ENCODE results near the gene USP3.

DNA sequence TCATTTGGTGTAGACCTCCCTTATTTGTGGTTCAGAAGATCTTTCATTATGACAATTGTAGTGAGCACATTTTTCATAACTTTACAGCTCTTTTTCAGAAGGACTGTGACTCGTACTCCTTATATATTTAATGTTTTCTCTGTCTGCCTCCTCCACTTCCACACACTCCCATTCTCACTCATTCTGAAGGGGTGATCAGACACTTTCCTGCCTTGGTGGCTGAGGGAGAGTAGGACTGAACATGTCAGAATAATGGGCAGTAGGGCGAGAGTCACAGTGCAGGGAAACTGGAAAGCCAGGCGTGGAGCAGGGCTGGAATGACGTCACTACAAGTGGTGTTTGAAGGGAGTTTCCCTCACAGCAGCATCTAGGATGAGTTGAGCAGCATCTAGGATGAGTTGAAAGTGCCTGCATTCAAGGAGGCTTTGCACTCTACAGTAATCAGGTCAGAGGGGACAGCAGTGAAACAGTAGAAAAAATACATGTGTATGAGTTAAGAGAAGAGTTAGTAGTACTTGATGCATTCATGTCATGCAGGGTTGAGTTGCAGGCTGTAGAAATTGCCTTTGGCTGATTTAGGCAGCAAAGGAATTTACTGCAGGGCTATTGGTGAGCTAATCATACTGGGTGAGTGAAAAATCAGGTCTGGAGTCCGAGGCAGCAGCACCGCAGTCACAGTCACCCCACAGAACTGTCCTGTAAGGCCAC, 56.5 kb downstream of the USP3 start:
- no peak for TF ChIP-seq RAD21 (IDR thresholded peaks at IDR 0.05; ENCODE audit: low read depth)
- TF ChIP-seq TEAD4 (IDR thresholded peaks at IDR 0.05): no peak
- TF ChIP-seq EP300 (IDR thresholded peaks at IDR 0.05; ENCODE audit: borderline replicate concordance): no peak
- TF ChIP-seq FOXM1 (IDR thresholded peaks at IDR 0.05; ENCODE audit: borderline replicate concordance, low read depth): no peak
- TF ChIP-seq TAF1 (IDR thresholded peaks at IDR 0.05; ENCODE audit: low read depth): no peak
- TF ChIP-seq CREB1 (IDR thresholded peaks at IDR 0.05; ENCODE audit: low read depth): no peak
- no peak for TF ChIP-seq ZBTB7A (IDR thresholded peaks at IDR 0.05; ENCODE audit: low read depth)
- no peak for TF ChIP-seq NFIC (IDR thresholded peaks at IDR 0.05)
- TF ChIP-seq YY1 (IDR thresholded peaks at IDR 0.05; ENCODE audit: low read depth): no peak
- TF ChIP-seq TCF12 (IDR thresholded peaks at IDR 0.05; ENCODE audit: low read depth): no peak
- no peak for TF ChIP-seq CEBPB (IDR thresholded peaks at IDR 0.05)
- TF ChIP-seq, protein P1, sequence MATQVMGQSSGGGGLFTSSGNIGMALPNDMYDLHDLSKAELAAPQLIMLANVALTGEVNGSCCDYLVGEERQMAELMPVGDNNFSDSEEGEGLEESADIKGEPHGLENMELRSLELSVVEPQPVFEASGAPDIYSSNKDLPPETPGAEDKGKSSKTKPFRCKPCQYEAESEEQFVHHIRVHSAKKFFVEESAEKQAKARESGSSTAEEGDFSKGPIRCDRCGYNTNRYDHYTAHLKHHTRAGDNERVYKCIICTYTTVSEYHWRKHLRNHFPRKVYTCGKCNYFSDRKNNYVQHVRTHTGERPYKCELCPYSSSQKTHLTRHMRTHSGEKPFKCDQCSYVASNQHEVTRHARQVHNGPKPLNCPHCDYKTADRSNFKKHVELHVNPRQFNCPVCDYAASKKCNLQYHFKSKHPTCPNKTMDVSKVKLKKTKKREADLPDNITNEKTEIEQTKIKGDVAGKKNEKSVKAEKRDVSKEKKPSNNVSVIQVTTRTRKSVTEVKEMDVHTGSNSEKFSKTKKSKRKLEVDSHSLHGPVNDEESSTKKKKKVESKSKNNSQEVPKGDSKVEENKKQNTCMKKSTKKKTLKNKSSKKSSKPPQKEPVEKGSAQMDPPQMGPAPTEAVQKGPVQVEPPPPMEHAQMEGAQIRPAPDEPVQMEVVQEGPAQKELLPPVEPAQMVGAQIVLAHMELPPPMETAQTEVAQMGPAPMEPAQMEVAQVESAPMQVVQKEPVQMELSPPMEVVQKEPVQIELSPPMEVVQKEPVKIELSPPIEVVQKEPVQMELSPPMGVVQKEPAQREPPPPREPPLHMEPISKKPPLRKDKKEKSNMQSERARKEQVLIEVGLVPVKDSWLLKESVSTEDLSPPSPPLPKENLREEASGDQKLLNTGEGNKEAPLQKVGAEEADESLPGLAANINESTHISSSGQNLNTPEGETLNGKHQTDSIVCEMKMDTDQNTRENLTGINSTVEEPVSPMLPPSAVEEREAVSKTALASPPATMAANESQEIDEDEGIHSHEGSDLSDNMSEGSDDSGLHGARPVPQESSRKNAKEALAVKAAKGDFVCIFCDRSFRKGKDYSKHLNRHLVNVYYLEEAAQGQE (IDR thresholded peaks at IDR 0.05; ENCODE audit: low read depth): no peak
- TF ChIP-seq, protein P2, sequence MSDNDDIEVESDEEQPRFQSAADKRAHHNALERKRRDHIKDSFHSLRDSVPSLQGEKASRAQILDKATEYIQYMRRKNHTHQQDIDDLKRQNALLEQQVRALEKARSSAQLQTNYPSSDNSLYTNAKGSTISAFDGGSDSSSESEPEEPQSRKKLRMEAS (IDR thresholded peaks at IDR 0.05): no peak
